CD4-positive, alpha-beta T cell treated with Interleukin-21 for 1 hour (primary cell): ENCODE data around the gene S100A14.
"Not testable (repeated sequence)": the region's sequence is repeated elsewhere in the genome, so short reads cannot be mapped to it uniquely, and the experiment has no call there.

Experiments used
- DNase-seq: peaks from one replicate; pipeline ENCODE4 v3.0.0-alpha.2; 2020

The S100A14 gene

DNA sequence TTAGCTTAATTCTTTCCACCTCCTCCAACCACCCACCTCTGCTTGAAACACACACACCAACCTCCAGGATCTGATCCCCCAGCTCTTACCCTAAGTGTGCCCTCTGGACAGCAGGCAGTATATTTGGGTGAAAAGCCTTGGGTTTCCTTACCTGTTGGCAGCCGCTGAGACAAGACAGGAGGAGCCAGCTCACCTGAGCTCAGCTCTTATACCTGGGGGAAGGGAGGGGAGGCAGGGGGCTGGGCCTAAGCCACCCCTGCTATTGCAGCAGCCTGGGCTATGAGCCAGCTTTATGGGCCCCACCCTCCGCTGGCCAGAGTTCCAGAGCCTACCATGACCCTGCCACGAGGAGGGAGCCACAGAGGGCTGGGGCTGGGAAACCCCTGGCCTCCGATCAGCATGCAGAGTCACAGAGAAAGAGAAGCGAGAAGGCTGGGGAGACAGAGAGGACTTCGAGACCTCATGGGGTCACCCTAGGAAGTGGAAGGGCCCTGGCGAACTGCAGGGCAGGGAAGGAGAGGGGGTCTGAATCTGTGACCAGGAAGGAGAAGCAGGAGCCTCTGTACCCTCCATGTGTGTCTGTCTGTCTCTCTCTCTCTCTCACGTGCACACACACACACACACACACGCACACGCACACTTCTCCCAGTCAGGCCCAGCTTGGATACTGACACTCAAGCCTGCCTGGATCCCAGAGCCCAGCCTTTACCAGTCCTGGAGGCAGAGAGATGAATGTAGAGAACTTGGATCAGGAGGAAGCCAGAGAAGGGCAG lies at the start of gene S100A14:
TSS of gene S100A14 (minus strand) at position 182 of the 773 bp plus-strand sequence. CDS start 467 bp downstream, outside the sequence.
- no peak for DNase-seq

DNA sequence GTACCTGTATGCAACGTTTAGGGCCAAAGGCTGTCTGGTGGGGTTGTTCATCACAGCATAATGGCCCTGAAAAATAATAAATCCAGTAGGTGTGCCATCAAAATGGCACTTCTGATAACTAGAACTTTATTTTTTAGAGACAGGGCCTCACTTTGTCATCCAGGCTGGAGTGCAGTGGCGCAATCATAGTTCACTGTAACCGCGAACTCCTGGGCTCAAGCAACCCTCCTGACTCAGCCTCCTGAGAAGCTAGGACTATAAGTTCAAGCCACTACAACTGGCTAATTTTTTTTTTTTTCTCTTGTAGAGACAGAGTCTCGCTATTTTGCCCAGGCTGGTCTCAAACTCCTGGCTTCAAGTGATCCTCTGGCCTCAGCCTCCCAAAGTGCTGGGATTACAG lies 47.1 kb upstream of the S100A14 start:
- DNase-seq = no peak

DNA sequence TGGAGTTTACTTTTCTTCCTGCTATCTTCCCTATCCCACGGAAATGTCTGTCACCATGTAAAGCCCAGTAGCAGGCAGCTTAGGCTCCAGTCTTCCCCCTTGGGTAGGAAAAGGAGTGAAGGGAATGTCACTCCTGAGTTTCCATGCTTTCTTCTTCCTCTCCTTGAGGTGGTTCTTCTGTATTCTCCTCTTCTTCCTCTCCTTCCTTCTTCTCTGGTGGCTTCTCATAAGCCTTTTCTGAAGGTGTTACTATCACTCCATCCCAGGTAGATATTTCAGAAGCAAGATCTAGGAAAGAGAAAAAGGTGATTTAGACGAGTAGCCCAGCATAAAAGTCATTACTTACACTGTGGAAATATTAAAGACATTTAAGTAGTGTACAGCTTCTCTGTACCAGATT lies 46.1 kb upstream of the S100A14 start:
- DNase-seq = no peak

DNA sequence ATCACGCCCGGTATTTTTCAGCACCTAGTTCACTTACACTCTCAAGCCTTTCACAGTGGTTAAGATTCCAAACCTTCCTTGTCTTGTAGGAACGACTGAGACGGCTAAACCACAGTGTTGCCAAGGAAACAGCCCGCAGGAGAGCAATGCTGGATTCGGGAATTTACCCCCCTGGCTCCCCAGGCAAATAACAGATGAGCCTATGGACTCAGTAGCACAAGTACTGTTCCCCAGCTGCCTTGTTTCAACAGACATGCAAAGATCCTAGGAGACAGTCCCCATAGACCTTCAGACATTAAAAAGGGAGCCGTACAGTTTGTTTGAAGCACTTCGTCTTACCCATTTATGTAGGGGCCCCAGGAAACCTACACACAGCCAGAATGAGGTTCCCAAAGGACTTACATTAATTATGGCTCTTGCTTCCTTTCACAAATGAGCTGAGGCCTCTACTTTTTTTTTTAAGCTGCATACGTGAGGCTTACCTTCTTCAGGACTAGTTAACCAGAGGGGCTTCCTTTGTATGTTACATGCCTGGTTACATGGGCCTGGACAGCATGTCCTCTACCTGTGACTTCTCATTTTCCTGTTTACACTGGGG lies 45.1 kb upstream of the S100A14 start:
- DNase-seq = no peak

DNA sequence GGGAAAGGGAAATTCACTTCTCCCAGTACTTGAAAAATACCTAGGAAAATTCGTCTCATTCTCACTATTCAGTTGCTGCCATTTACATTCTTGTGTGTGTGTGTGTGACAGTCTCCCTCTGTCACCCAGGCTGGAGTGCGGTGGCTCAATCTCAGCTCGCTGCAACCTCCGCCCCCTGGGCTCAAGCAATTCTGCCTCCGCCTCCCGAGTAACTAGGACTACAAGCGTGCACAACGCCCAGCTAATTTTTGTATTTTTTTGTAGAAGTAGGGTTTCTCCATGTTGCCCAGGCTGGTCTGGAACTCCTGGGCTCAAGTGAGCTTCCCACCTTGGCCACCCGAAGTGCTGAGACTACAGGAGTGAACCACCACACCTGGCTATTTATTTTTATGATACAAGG lies 43.5 kb upstream of the S100A14 start:
- no peak for DNase-seq

DNA sequence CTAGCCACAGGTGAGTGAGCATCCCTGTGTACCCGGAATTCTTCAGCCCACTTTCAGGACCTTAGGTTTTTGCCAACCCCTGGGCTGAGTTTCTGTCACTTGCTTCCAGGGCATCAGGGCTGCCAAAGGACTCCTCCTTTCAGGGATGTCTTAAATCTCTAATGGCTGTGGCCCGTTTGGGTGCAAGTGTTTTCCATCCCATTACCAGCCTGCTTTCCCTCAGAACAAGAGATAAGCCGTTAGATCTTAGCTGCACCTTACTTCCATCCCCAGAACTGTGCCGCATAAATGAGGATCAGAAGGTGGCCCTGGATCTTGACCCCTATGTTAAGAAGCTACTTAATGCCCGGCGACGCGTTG lies 43.0 kb upstream of the S100A14 start:
- DNase-seq = no peak

DNA sequence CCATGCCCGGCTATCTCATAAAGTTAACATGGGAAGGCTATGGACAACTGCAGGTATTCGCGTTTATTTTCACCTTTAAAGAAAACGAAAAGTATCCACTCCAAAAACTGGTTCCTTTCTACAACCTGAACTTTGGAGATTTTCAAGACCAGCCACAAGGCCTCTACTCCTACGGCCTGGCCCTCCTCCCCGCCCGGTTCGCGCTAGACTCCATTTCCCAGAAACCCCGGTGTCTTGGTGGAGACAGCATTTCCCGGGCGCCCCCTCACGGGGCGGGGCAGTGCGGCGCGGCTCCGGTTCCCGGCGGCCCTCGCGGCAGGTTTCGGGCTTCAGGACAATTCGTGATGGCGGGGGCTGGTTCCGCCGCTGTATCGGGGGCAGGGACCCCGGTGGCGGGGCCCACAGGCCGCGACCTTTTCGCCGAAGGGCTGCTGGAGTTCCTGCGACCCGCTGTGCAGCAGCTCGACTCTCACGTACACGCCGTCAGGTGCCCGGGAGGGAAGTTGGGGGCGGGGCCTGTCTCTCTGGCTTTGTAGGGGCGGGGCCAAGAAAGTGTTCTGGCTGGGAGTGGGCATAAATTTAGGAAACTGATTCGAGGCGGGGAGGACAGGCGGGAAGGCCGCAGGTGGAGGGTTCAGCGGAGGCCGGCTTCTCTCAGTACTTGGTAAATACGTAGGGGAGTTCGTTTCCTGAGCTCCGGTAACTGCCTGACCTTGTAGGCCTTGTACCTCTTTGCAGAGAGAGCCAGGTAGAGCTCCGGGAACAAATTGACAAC lies 42.5 kb upstream of the S100A14 start, which contains the start of gene SNAPIN:
TSS of gene SNAPIN (plus strand) at position 304 of the 775 bp plus-strand sequence. CDS start at position 345, 41 bp downstream.
- peak; percentile 92 for DNase-seq

DNA sequence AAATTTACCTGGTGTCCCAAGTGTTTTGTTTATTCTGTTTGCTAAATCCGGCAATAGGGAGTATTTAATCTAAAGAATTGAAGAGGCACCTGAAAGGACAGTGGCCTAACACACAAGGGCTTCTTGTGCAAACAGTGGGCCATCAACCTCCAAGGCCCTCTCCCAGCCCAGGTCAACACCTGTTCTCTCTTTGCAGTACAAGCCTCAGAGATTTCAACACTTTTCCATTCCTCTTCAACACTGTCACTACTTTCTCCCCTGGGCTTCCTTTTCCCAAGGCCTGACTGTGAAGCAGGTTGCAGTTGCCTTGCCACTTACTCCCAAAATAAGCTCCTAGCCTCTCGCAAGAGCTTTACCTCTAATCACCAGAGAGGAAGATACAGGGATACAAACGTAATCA lies 39.2 kb upstream of the S100A14 start:
- DNase-seq = no peak

DNA sequence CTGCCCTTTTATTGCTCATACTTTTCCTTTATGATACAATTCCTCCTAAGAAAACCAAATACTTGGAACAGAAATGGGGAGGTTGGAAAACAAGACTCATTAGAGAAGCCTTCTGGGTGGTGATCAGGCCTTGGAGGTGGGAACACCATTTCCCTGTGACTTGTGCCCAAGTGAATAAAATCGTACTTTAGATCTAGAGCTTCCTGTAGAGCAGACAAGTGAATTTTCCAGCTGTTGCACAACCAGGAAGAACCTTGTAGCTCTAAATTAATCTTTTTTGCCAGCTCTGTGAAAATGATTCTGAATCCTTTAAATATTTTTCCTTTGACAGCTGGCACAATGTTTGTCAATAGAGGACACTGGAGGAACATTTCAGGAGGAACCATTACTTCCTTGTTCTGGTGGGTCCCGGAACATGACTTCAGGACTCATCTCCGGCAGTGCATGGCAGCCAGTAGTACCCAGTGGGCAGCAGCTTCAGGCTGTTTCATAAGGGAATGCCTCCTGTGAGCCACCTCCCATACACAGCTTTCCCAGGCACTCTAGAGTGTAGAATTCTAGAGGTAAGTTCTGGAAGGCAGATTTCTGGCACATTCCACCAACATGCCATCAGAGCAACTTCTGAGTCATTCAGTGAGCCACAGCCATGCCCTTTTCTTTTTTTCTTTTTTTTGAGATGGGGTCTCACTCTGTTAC lies 36.8 kb upstream of the S100A14 start:
- no peak for DNase-seq

DNA sequence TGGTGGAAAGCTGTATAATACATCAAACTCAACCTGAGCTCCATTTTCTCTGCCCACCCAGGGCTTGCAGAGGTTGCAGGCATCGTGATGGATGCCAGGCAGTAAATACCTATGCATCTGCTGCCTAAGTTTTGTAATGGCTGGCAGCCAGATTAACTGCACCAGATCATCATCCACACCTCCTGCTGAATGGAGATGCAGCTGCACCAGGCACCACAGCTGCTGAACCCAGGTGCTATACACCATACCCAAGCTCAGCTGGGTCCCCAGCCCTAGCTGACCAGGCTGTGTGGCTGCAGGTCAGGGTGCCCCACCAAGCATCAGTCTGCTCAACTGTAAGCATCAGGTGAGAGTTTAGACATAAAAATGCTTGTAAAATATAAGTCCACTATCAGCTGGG lies 35.6 kb upstream of the S100A14 start:
- no peak for DNase-seq

DNA sequence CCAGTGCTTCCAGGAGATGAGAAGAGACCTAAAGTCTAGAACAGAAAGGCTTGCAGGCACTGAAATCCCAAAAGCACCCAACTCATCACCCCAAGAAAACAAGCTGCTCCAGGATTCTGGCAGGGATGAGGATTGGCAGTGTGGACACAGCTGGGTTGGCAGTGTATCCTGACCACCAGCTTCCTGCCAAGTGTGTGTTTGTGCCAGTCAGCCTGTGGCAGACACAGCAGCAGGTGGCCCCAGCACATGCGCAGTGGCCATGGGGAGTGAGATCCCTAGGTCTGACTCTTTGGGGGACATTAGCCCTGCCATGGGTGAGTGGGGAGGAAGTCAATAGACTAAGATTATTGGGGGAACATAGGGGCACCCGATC lies 33.7 kb upstream of the S100A14 start:
- DNase-seq = no peak

DNA sequence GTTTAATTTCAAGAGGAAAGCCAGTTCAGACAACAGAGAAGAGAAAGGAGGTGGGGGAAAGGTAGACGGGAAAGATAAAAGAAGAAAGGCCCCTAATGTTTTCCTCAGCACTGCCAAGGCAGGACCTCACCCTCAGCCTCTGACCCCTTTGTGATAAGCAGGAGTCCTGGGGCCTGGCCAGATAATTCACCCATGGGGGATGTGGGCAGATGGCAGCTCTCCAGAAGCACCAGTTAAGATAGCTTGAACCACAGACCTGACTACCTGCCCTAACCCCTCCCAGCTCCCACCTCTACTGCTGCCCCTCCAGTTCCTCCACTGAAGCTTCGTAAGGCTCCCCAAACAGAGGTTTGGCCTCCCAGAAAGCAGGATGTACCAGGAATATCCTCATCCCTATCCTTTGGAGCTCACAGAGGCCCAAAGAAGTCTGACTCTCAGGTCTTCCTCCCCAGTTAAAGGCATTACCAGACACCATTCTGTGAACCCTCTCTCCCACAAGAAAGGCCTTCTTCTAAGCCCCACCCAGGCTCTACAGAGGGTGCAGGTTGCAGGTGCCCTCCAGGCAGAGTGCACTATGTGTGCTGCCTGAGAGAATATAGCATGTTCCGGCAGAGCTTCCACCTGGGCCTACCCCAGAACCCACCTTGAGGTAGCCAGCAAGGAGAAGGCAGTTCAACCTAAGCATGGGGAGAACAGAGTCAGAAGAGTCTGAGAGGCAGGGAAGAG lies 33.2 kb upstream of the S100A14 start:
- DNase-seq = no peak

DNA sequence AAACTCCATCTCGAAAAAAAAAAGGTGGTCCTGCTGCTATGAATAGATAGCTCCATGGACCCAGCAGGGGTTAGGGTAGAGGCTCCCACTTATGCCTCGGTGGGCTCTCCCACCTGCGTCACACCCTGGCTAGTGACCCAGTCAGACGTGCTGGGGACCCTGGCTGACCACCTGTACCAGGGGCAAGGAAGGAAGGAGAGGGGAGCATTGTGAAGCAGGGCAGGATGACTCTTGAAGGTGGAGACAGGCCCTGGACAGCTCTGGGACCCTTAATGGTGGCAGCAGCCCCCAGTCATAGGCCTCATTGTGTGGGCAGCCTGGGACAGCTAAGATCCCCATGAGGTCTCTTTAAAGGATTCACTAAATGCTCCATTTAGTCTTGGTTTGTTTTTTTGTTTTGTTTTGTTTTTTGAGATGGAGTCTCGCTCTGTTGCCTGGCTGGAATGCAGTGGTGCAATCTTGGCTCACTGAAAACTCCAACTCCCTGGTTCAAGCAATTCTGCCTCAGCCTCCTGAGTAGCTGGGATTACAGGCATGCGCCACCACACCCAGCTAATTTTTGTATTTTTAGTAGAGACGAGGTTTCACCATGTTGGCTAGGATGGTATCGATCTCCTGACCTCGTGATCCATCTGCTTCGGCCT lies 32.0 kb upstream of the S100A14 start:
- DNase-seq = no peak

DNA sequence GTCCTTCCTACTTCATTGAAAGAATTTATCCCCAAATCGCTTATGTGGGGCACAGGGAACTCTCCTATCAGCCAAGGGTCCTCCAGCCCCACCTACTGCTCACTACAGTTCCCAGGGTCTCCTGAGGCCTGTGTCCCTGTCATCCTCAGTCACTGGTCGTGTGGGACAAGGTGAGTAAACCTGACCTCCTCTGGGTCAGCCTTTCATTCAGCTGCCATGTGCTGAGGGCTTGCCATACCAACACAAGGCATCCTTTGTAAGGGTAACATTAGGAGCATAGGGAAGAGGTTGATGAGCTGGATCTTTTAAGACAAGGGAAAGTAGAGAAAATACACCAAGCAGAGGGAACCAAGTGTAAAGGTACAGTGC lies 31.2 kb upstream of the S100A14 start:
- no peak for DNase-seq

DNA sequence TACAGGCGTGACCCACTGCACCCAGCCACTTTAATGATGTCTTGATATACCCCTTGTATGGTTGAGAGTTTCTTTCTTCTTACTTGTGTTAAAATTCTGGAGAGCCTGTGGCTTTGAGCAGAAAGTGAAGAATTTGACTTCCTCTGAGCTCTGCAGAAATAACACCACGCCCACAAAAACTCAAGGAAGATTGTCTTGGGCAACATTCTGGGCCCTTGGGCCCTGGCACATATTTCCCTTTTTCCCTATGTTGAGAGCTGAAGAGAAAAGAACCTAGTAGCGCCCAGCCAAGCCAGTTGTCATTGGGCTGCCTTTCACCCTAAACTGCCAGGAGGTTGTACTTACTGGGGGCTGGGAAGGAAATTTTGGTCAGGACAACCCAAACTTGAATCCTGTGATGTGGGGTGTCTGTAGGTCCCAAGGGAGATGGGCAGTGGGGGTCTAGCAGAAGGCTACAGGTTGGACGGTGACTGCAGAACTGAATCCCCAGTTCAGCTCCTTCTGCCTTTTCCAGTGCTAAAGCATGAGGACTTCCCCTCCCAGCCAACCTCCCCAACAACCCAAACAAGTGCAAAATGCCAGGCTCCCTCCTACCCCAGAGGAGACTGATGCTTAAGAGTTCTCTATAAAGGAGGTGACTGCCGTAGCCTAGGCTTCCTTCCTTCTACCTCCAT lies 30.7 kb upstream of the S100A14 start:
- DNase-seq = no peak

DNA sequence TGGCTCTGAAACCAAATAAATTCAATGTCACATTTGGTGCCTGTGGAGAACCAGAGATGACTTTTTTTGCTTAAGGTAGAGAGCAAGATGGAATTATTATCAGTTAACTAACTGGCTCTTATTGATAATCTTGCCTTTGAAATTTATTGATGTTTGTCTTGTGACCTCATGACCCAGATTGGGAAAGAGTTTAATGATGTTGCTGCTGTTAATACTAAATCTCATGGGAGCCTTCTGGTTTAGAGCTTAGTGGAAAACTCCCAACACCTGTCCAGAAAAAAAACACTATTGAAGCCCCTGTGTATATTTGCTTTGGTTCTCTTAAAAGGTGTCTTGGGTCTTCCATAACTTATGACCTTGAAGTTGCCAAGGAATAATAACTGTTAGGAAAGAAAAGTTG lies 27.7 kb upstream of the S100A14 start:
- DNase-seq = no peak

DNA sequence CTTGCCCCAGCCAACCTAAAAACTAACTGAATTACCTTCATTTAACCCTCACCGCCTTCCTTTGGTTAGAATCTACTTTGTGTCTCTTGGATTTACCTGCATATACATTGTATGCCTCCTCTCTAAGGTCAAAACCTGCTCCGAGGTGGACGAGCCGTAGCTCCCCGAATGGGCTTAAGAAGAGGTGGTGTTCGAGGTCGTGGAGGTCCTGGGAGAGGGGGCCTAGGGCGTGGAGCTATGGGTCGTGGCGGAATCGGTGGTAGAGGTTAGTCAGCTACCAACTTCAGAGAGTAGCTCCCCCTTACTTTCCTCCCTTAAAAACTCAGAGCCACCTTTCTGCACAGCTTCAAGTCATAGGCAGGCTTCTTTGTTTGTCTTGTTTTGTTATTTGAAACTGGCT lies 27.0 kb upstream of the S100A14 start:
- no peak for DNase-seq

DNA sequence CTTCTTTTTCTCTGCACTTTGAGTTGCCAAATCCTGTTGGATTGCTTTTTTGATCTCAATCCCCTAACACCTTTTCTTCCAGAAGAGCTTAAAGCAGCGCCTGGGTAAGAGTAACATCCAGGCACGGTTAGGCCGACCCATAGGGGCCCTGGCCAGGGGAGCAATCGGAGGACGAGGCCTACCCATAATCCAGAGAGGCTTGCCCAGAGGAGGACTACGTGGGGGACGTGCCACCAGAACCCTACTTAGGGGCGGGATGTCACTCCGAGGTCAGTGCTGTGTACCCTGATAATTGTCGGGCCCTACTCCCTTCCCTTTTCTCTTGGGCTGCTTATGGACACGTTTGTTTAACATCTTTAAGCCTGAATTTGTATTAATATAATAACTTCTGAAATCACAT lies 26.0 kb upstream of the S100A14 start:
- no peak for DNase-seq

DNA sequence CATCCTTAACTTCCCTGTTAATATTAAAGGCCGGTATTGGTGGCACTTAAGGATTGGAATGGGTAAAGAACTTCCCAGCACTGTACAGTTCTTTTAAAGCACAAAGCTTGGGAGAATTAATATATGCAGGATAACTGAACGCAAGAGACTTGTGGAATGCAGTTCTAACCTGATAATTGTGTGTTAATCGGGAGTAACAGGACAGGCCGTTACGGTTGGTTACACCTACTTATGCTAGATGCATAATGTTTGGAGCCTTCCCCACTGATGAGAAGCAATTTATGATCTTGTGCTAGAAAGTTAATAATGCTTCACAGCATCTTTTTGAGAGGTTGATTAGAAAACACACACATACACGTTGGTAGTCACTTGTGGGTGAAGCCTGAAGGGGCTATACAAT lies 24.7 kb upstream of the S100A14 start:
- DNase-seq = no peak

DNA sequence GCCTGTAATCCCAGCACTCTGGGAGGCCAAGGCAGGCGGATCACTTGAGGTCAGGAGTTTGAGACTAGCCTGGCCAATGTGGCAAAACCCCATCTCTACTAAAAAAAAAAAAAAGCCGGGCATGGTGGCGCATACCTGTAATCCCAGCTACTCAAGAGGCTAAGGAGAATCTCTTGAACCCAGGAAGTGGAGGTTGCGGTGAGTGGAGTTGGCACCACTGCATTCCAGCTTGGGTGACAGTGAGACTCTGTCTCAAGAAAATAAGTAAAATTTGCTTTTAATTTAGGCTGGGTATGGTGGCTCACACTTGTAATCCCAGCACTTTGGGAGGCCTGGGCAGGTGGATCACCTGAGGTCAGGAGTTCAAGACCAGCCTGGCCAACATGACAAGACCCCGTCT lies 24.1 kb upstream of the S100A14 start:
- not testable (repeated sequence) for DNase-seq

DNA sequence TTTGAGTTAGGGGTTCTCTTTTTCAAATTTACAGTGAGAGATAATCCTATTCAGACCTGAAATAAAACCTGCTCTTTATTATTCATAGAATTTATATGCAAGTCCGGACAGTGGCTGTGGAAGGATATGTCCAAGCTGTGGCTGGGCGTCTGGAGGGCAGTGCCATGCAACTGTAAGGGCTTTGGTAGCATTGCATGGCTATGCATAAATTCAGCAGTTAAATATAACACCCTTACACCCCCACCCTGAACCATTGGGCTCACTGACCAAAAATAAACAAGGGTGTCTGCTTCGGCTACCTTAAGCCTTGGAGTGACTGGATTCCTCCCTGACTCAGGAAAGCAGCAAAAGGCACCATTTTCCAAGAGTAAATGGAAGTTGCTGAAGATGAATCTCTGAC lies 23.2 kb upstream of the S100A14 start:
- no peak for DNase-seq

DNA sequence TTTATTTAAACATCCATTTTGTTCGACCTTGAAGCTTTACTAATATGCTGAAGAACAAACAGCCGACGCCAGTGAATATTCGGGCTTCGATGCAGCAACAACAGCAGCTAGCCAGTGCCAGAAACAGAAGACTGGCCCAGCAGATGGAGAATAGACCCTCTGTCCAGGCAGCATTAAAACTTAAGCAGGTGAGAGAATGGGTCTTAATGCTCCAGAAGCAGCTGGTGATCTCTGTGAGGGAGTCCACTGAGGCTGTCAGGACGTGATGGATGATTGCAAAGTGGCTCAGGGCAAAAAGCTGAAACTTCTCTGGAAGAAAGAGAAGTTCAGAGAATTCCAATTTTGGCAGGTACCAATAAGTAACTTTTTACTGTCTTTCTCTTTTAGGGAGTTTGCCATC lies 22.1 kb upstream of the S100A14 start:
- DNase-seq = no peak
